HG03439 (cell line): ENCODE results near the gene ATP6V0E2.
"Not testable (repeated sequence)": the region's sequence is repeated elsewhere in the genome, so short reads cannot be mapped to it uniquely, and the experiment has no call there.

Experiments used
- ATAC-seq: cut with Tn5 transposase; IDR thresholded peaks from one replicate; pipeline ENCODE4 v1.9.1; 2021; ENCODE audit warnings: mild to moderate bottlenecking, moderate library complexity; ENCODE audit not compliant: unreplicated experiment

ATP6V0E2 gene

GRCh38 chr7:149875396-149875795, 1.6 kb downstream of the ATP6V0E2 start:
- ATAC-seq, result no peak

- no peak for ATAC-seq
Measured at GRCh38 chr7:149877890-149878522, 4.2 kb downstream of the ATP6V0E2 start.

GRCh38 chr7:149878523-149878921, 4.8 kb downstream of the ATP6V0E2 start:
- no peak for ATAC-seq

GRCh38 chr7:149879271-149879743, 5.5 kb downstream of the ATP6V0E2 start:
- no peak for ATAC-seq

GRCh38 chr7:149879766-149880637, 6.2 kb downstream of the ATP6V0E2 start:
- ATAC-seq, result no peak

- ATAC-seq, result no peak
Measured at GRCh38 chr7:149880638-149881311, 7.0 kb downstream of the ATP6V0E2 start.

GRCh38 chr7:149881328-149882247, 7.8 kb downstream of the ATP6V0E2 start:
- no peak for ATAC-seq

- ATAC-seq, result no peak
Measured at GRCh38 chr7:149882248-149883047, 8.7 kb downstream of the ATP6V0E2 start.

GRCh38 chr7:149883048-149883438, 9.3 kb downstream of the ATP6V0E2 start:
- ATAC-seq, result no peak

- ATAC-seq, result no peak
Measured at GRCh38 chr7:149883452-149883861, 9.7 kb downstream of the ATP6V0E2 start.

GRCh38 chr7:149884016-149884415, 10.2 kb downstream of the ATP6V0E2 start:
- no peak for ATAC-seq

GRCh38 chr7:149884541-149884940, 10.8 kb downstream of the ATP6V0E2 start:
- no peak for ATAC-seq

GRCh38 chr7:149885191-149886017, 11.6 kb downstream of the ATP6V0E2 start:
- no peak for ATAC-seq

- ATAC-seq, result no peak
Measured at GRCh38 chr7:149886018-149886415, 12.2 kb downstream of the ATP6V0E2 start.

- ATAC-seq, result no peak
Measured at GRCh38 chr7:149887311-149887710, 13.5 kb downstream of the ATP6V0E2 start.

- ATAC-seq, result not testable (repeated sequence)
Measured at GRCh38 chr7:149890715-149891114, 16.9 kb downstream of the ATP6V0E2 start.

GRCh38 chr7:149894957-149895356, 21.2 kb downstream of the ATP6V0E2 start:
- not testable (repeated sequence) for ATAC-seq

GRCh38 chr7:149907776-149908376, 34.1 kb downstream of the ATP6V0E2 start:
- not testable (repeated sequence) for ATAC-seq
